K562 (cell line): Measurements from ENCODE around the gene FAM200A.

Experiments
- CEBPB ChIP-seq: fragments of 450-650 bp; IDR thresholded peaks from 2 replicates; pipeline ENCODE4 v1.6.1; 2016; ENCODE audit warnings: missing genetic modification characterization, missing compliant biosample characterization
- JUNB ChIP-seq: fragments of 450-650 bp; formaldehyde crosslinking; conservative IDR thresholded peaks from 2 replicates; pipeline ENCODE4 v1.4.0; 2020; ENCODE audit warnings: mild to moderate bottlenecking
- NFIC ChIP-seq: fragments of 450-650 bp; IDR thresholded peaks from 2 replicates; pipeline ENCODE4 v1.6.1; 2017; ENCODE audit warnings: mild to moderate bottlenecking, inconsistent platforms
- POLR2A ChIP-seq: fragments of 450-650 bp; conservative IDR thresholded peaks from 2 replicates; pipeline ENCODE4 v1.6.1; 2016
- ZNF79 ChIP-seq: fragments of 250-450 bp; sonication (Bioruptor Pico); IDR thresholded peaks from 2 replicates; pipeline ENCODE4 v1.4.0; 2020; ENCODE audit warnings: low read depth, mild to moderate bottlenecking, moderate library complexity
- TF ChIP-seq, protein P1 (sequence below): fragments of 450-650 bp; formaldehyde crosslinking; IDR thresholded peaks from 2 replicates; pipeline ENCODE4 v1.4.0; 2020; ENCODE audit warnings: mild to moderate bottlenecking, mixed read lengths
- TF ChIP-seq, protein P2 (sequence below): sonication (generic); formaldehyde crosslinking; IDR thresholded peaks from 2 replicates; pipeline ENCODE4 v1.8.0; 2022; ENCODE audit warnings: mild to moderate bottlenecking, missing genetic modification reagents
- TF ChIP-seq, protein P3 (sequence below): fragments of 250-450 bp; sonication (Bioruptor Pico); IDR thresholded peaks from 2 replicates; pipeline ENCODE4 v1.5.1; 2021; ENCODE audit warnings: mild to moderate bottlenecking
- TF ChIP-seq, protein P4 (sequence below): sonication (generic); formaldehyde crosslinking; IDR thresholded peaks from 2 replicates; pipeline ENCODE4 v1.8.0; 2022; ENCODE audit warnings: missing genetic modification reagents, mild to moderate bottlenecking, borderline replicate concordance

DNA sequence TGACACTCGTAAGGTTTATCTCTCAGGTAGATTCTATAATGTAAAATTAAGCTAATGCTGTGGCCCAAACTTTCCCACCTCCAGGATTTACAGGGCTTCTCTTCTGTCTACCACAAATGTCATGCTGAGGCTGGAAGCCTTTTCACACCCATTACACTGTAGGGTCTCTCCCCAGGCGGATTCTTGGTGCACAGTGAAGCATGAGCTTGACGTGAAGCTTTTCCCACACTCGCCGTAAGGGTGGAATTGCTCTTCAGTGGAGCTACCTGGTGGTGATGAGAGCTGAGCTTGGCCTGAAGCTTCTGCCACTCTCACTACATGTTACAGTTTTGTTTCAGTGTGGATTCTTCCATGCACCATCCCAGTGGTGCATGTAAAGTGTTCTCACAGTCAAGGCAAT is 11.4 kb downstream of the FAM200A start:
- no peak for TF ChIP-seq NFIC
- no peak for TF ChIP-seq JUNB (CRISPR knock-in tag)
- TF ChIP-seq CEBPB (tag): no peak
- no peak for TF ChIP-seq ZNF79 (CRISPR knock-in tag)
- TF ChIP-seq, protein P1, sequence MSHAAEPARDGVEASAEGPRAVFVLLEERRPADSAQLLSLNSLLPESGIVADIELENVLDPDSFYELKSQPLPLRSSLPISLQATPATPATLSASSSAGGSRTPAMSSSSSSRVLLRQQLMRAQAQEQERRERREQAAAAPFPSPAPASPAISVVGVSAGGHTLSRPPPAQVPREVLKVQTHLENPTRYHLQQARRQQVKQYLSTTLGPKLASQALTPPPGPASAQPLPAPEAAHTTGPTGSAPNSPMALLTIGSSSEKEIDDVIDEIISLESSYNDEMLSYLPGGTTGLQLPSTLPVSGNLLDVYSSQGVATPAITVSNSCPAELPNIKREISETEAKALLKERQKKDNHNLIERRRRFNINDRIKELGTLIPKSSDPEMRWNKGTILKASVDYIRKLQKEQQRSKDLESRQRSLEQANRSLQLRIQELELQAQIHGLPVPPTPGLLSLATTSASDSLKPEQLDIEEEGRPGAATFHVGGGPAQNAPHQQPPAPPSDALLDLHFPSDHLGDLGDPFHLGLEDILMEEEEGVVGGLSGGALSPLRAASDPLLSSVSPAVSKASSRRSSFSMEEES (CRISPR knock-in tag): no peak
- TF ChIP-seq, protein P2, sequence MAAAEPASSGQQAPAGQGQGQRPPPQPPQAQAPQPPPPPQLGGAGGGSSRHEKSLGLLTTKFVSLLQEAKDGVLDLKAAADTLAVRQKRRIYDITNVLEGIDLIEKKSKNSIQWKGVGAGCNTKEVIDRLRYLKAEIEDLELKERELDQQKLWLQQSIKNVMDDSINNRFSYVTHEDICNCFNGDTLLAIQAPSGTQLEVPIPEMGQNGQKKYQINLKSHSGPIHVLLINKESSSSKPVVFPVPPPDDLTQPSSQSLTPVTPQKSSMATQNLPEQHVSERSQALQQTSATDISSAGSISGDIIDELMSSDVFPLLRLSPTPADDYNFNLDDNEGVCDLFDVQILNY (CRISPR knock-in tag): no peak
- TF ChIP-seq POLR2A: no peak
- TF ChIP-seq, protein P3, sequence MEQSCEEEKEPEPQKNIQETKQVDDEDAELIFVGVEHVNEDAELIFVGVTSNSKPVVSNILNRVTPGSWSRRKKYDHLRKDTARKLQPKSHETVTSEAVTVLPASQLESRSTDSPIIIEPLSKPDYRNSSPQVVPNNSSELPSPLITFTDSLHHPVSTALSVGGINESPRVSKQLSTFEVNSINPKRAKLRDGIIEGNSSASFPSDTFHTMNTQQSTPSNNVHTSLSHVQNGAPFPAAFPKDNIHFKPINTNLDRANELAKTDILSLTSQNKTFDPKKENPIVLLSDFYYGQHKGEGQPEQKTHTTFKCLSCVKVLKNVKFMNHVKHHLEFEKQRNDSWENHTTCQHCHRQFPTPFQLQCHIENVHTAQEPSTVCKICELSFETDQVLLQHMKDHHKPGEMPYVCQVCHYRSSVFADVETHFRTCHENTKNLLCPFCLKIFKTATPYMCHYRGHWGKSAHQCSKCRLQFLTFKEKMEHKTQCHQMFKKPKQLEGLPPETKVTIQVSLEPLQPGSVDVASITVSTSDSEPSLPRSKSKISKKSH (CRISPR knock-in tag): no peak
- TF ChIP-seq, protein P4, sequence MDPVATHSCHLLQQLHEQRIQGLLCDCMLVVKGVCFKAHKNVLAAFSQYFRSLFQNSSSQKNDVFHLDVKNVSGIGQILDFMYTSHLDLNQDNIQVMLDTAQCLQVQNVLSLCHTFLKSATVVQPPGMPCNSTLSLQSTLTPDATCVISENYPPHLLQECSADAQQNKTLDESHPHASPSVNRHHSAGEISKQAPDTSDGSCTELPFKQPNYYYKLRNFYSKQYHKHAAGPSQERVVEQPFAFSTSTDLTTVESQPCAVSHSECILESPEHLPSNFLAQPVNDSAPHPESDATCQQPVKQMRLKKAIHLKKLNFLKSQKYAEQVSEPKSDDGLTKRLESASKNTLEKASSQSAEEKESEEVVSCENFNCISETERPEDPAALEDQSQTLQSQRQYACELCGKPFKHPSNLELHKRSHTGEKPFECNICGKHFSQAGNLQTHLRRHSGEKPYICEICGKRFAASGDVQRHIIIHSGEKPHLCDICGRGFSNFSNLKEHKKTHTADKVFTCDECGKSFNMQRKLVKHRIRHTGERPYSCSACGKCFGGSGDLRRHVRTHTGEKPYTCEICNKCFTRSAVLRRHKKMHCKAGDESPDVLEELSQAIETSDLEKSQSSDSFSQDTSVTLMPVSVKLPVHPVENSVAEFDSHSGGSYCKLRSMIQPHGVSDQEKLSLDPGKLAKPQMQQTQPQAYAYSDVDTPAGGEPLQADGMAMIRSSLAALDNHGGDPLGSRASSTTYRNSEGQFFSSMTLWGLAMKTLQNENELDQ (CRISPR knock-in tag): no peak
